ENCODE data around the gene PIK3C2B. TPM values are rescaled to one million over a fixed set of nuclear protein-coding genes. Genes with fewer than 3 reads are reported as not detected.
"Not testable (repeated sequence)": the region's sequence is repeated elsewhere in the genome, so short reads cannot be mapped to it uniquely, and the experiment has no call there.

PIK3C2B gene
- polyA plus RNA-seq, 1 donor from 2014 or later, result 23.7 TPM

DNA sequence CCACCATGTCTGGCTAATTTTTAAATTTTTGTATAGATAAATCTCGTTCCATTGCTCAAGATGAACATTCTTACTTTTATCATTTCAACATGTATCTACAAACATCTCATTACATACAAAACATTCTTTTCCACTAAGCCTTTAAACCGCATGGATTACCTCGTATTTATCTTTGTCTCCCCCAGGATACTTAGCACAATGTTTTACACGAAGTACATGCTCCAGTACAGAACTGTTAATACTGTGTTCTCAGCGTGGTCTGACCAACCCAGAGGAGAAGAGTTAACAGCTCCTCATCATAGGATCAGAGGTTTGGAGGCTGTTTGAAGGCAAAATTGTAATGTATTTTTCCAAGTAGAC, 7.4 kb downstream of the PIK3C2B start:
- Histone ChIP-seq H3K79me2 (replicated peaks; ENCODE audit: insufficient read depth, low read length) (peaks cover 72% of the 10 kb centered on the region), H2AFZ (ENCODE audit: low read depth, low read length) (no peak overlapping the region), H3K9me3 (ENCODE audit: low read length) (no peaks in the 10 kb centered on the region), H3K4me2 (ENCODE audit: low read length) (no peak overlapping the region), H3F3A (ENCODE audit: insufficient read depth, low read length, poor library complexity, severe bottlenecking) (no peaks in the 10 kb centered on the region), H4K20me1 (ENCODE audit: insufficient read depth) (peaks cover 5% of the 10 kb centered on the region), H3K27ac (ENCODE audit: low read length) (no peak overlapping the region), H3K27me3 (ENCODE audit: insufficient read depth, low read depth, low read length) (no peaks in the 10 kb centered on the region), H3K9ac (ENCODE audit: low read length) (no peak overlapping the region), H3K9me2 (ENCODE audit: insufficient read depth, low read length) (no peaks in the 10 kb centered on the region), H3K4me3 (ENCODE audit: low read length) (no peak overlapping the region), H3K36me3 (ENCODE audit: insufficient read depth, low read length) (no peaks in the 10 kb centered on the region)
- TF ChIP-seq TAF1 (IDR thresholded peaks at IDR 0.05; ENCODE audit: low read depth), result no peak
- no peak for TF ChIP-seq EP300 (conservative IDR thresholded peaks at IDR 0.05; ENCODE audit: poor library complexity, severe bottlenecking)
- TF ChIP-seq, protein P1, sequence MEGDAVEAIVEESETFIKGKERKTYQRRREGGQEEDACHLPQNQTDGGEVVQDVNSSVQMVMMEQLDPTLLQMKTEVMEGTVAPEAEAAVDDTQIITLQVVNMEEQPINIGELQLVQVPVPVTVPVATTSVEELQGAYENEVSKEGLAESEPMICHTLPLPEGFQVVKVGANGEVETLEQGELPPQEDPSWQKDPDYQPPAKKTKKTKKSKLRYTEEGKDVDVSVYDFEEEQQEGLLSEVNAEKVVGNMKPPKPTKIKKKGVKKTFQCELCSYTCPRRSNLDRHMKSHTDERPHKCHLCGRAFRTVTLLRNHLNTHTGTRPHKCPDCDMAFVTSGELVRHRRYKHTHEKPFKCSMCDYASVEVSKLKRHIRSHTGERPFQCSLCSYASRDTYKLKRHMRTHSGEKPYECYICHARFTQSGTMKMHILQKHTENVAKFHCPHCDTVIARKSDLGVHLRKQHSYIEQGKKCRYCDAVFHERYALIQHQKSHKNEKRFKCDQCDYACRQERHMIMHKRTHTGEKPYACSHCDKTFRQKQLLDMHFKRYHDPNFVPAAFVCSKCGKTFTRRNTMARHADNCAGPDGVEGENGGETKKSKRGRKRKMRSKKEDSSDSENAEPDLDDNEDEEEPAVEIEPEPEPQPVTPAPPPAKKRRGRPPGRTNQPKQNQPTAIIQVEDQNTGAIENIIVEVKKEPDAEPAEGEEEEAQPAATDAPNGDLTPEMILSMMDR (IDR thresholded peaks at IDR 0.05; ENCODE audit: poor library complexity, severe bottlenecking), result no peak
- TF ChIP-seq SMC3 (conservative IDR thresholded peaks at IDR 0.05; ENCODE audit: poor library complexity), result no peak
- TF ChIP-seq RAD21 (conservative IDR thresholded peaks at IDR 0.05), result no peak
- TF ChIP-seq EZH2 (IDR thresholded peaks at IDR 0.05; ENCODE audit: borderline replicate concordance, insufficient read depth, low read length, poor library complexity, severe bottlenecking), result no peak
- TF ChIP-seq MXI1 (conservative IDR thresholded peaks at IDR 0.05; ENCODE audit: poor library complexity, severe bottlenecking), result no peak
- no peak for TF ChIP-seq REST (IDR thresholded peaks at IDR 0.05; ENCODE audit: borderline replicate concordance)
- no peak for TF ChIP-seq POLR2AphosphoS5 (IDR thresholded peaks at IDR 0.05)

DNA sequence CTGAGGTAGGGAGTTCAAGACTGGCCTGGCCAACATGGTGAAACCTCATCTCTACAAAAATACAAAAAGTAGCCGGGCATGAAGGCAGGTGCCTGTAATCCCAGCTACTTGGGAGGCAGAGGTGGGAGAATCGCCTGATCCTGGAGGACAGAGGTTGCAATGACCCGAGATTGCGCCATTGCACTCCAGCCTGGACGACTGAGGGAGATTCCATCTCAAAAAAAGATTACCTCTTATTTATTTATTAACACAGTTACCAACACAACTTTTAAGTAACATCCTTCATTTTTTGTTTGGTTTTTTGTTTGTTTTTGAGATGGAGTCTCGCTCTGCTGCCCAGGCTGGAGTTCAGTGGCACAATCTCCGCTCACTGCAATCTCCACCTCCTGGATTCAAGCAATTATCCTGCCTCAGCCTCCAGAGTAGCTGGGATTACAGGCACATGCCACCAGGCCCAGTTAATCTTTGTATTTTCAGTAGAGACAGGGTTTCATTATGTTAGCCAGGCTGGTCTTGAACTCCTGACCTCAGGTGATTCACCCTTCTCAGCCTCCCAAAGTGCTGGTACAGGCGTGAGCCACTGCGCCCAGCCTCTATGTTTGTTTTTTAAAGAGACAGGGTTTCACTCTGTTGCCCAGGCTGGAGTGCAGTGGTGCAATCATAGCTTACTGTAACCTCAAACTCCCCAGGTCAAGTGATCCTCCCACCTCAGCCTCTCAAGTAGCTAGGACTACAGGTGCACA, 7.9 kb downstream of the PIK3C2B start:
- not testable (repeated sequence) for H3K27me3 ChIP-seq (ENCODE audit: insufficient read depth, low read depth, low read length); H2AFZ ChIP-seq (ENCODE audit: low read depth, low read length); H3K4me2 ChIP-seq (ENCODE audit: low read length); H3K4me3 ChIP-seq (ENCODE audit: low read length); H3K9me2 ChIP-seq (ENCODE audit: insufficient read depth, low read length); H3K27ac ChIP-seq (ENCODE audit: low read length); H3K36me3 ChIP-seq (ENCODE audit: insufficient read depth, low read length); H3F3A ChIP-seq (ENCODE audit: insufficient read depth, low read length, poor library complexity, severe bottlenecking); H3K9ac ChIP-seq (ENCODE audit: low read length); H3K9me3 ChIP-seq (ENCODE audit: low read length); H4K20me1 ChIP-seq (ENCODE audit: insufficient read depth)
- H3K79me2 ChIP-seq (replicated peaks; ENCODE audit: insufficient read depth, low read length), result peaks cover 68% of the 10 kb centered on the region

Measured in neural cell (in vitro differentiated cells).